HG03280 (cell line): ENCODE measurements around the gene BOLL.
"Not testable (repeated sequence)": the region's sequence is repeated elsewhere in the genome, so short reads cannot be mapped to it uniquely, and the experiment has no call there.

ENCODE experiments used
- ATAC-seq: cut with Tn5 transposase; IDR thresholded peaks from one replicate; pipeline ENCODE4 v1.9.1; 2021; ENCODE audit warnings: mild to moderate bottlenecking, moderate library complexity; ENCODE audit not compliant: unreplicated experiment

BOLL gene

DNA sequence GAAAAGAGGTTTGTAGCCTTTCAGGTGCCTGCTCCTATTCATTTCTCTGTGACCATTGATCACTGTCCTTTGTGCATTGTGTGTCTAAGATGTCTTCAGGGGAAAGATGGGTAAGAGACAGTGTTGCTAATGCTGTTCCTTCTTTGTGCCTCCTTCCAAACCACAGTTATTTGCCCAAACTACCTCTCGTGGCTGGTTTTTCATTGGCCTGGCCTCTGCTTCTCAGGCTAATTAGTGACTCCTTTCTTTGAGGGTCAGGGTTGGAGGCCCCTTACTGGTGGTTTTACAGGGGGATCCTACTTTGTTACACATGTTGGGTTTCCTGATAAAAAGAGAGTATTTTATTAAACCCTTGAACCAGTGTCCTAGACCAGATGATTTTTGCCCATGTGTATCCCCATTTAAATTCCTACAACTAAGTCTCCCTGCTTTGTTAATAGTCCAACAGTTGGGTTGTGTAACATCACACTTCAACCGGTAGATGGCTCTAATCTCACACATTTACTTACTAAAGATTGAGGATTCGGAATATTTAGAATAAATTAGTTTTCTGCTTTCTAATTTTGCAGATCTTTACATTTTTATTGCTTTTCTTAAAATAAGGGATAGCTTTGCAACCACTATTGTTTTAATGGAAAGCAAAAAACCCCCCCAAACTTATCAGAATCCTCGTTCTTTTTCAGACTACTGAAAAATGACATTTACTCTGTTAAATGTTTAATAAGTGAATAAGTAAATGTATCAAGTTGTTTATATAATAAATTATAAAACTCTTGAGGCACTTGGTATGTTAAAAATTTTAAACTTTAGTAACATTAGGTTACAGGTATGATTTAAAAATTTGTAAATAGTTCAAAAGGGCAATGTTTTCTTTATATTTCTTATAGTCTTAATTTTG is 77.6 kb downstream of the BOLL start:
- no peak for ATAC-seq

DNA sequence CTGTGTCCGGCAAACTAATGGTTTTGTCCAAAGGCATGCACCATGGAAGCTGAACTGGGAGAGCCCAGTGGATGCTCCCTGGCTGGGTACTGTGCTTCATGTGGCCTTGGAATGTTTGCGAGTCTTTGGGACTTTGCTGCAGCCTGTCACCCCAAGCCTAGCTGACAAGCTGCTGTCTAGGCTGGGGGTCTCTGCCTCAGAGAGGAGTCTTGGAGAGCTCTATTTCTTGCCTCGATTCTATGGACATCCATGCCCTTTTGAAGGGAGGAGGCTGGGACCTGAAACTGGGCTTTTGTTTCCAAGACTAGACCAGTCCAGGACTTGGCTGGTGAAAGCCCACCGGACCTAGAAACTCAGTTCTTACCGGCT is 78.3 kb downstream of the BOLL start:
- ATAC-seq: no peak

- ATAC-seq: no peak
Measured at GRCh38 chr2:197705912-197706838, 78.9 kb downstream of the BOLL start.

DNA sequence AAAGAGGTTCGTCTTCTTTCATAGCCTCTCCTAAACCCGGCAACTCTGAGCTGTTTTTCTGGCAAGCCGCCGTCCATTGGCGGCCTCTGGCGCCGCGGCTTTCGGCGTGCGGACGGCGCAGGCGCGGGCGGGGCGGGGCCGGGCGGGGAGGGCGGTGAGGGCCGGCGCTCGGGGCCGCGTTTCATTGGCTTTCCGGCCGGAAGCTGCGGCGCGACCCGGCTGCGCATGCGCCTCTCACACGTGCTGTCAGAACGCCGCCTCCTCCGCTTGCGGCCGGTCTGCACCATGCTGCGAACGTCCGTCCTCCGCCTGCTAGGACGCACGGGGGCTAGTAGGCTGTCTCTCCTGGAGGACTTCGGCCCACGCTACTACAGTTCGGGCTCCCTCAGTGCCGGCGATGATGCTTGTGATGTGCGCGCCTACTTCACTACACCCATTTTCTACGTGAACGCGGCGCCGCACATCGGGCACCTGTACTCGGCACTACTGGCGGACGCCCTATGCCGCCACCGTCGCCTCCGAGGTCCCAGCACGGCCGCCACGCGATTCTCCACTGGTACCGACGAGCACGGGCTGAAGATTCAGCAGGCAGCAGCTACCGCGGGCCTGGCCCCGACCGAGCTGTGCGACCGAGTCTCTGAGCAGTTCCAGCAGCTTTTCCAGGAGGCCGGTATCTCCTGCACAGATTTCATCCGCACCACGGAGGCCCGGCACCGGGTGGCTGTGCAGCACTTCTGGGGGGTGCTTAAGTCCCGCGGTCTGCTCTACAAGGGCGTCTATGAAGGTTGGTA is 79.8 kb downstream of the BOLL start, which contains the start of gene MARS2:
MARS2 (plus strand) TSS at position 249 of the 791 bp plus-strand sequence; CDS start at position 286, 37 bp downstream.
- ATAC-seq: peak; percentile 82

DNA sequence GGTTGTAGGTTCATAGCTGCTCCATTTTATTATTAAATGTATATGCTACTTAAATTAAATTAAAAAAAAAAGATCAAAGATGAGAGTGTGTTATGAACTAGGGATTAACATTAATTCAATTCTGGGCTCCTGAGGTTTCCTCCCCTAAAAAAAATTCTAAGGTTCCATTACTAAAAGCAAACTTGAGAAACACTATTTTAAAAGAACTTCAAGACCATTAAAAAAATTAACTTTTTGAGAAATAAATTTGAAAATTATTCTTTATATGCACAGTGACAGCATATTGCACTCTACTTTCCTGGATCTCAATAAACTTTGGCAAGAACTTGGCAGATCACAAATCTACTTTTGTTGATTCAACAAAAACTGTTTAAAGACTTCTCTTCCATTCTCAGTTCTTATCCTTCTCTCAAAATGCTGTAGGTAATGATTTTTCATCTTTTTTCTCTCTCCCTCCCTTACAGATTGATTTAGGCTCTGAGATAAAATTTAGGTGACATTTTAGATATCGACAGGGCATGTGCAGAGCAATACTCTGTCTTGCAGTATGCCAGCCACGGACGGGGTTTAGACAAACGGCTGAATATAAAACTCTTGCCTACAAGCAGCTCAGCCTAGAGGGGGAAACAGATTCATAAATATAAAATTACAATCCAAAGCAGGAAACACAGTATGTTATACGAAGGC is 80.5 kb downstream of the BOLL start:
- ATAC-seq: peak; percentile 35

DNA sequence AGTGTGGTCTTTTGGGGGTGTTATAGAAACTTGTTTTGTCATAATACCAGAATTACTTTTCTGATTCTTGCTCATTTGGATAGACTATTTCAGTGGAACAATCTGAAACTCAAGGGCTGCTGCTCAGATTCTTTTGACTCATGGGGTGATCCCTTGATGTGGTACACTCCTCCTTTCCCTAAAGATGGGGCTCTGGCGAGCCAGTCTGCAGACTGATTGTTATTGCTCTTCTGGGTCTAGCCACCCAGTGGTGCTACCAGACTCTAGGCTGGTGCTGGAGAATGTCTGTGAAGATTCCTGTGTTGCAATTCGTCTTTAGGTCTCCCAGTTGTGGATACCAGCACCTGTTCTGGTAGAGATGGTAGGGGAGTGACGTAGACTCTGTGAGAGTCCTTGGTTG is 84.2 kb downstream of the BOLL start:
- no peak for ATAC-seq

GRCh38 chr2:197699724-197700123 is 85.4 kb downstream of the BOLL start:
- ATAC-seq: not testable (repeated sequence)

- ATAC-seq: not testable (repeated sequence)
Measured at GRCh38 chr2:197696571-197696970, 88.5 kb downstream of the BOLL start.

DNA sequence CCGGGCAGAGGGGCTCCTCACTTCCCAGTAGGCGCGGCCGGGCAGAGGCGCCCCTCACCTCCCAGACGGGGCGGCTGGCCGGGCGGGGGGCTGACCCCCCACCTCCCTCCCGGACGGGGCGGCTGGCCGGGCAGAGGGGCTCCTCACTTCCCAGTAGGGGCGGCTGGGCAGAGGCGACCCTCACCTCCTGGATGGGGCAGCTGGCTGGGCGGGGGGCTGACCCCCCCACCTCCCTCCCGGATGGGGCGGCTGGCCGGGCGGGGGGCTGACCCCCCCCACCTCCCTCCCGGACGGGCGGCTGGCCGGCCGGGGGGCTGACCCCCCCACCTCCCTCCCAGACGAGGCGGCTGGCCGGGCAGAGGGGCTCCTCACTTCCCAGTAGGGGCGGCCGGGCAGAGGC is 89.1 kb downstream of the BOLL start:
- not testable (repeated sequence) for ATAC-seq

DNA sequence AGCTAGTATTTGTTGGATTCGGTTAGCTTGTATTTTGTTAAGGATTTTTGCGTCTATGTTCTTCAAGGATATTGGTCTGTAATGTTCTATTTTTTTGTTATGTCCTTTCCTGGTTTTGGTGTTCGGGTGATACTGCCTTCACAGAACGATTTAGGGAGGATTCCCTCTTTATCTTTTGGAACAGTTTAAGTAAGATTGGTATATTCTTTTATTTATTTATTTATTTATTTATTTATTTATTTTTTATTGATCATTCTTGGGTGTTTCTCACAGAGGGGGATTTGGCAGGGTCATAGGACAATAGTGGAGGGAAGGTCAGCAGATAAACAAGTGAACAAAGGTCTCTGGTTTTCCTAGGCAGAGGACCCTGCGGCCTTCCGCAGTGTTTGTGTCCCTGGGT is 89.9 kb downstream of the BOLL start:
- not testable (repeated sequence) for ATAC-seq

- ATAC-seq: no peak
Measured at GRCh38 chr2:197677483-197677882, 107.6 kb downstream of the BOLL start.

DNA sequence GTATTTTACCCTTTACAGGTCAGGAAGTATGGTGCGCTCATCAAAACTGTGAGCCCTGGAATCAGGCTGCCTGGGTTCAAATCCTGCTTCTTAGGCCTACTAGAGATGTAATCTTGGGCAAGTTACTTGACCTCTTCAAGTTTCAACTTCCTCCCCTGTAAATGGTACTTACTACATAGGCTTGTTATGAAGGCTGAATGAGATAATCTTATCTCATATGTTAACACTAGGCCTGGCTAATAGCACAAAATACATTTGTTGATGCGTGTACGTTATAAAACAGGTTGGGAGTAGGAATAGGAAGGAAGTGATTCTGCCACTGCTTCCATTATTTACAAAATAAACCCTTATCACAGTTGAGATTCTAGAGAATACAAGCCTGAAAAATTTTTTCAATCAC is 108.1 kb downstream of the BOLL start:
- no peak for ATAC-seq
